Upper lobe of left lung (tissue), 6 donors: ENCODE data around the gene PTGIR. TPM values are rescaled to one million over a fixed set of nuclear protein-coding genes. Genes with fewer than 3 reads are reported as not detected.

Source experiments
- ATAC-seq, 2 donors: fragments of 200-7000 bp; cut with Tn5 transposase; one replicate each; pipeline ENCODE4 v1.9.1; 2022; ENCODE audit warnings: mild to moderate bottlenecking in 2 of 2, moderate library complexity in 2 of 2; ENCODE audit not compliant: low FRiP score in 2 of 2
- DNase-seq, 2 donors: peaks; one replicate each; pipeline ENCODE4 v3.0.0-alpha.2; 2019 to 2020
- H3K27ac ChIP-seq, 4 donors: fragments of 200-600 bp; sonication (generic); one replicate each; pipeline ENCODE4 v1.5.1; 2016 to 2019
- H3K27me3 ChIP-seq, 4 donors: fragments of 200-600 bp; sonication (generic); one replicate each; pipeline ENCODE4 v1.5.1; 2017 to 2019
- H3K36me3 ChIP-seq, 4 donors: fragments of 200-600 bp; sonication (generic); one replicate each; pipeline ENCODE4 v1.5.1; 2016 to 2019
- H3K4me1 ChIP-seq, 4 donors: fragments of 200-600 bp; sonication (generic); one replicate each; pipeline ENCODE4 v1.5.1; 2018 to 2019
- H3K4me3 ChIP-seq, 4 donors: fragments of 200-600 bp; sonication (generic); one replicate each; pipeline ENCODE4 v1.5.1; 2017 to 2019; ENCODE audit warnings: mild to moderate bottlenecking in 2 of 4, moderate library complexity in 1 of 4
- H3K9me3 ChIP-seq, 4 donors: fragments of 200-600 bp; sonication (generic); one replicate each; pipeline ENCODE4 v1.5.1; 2018 to 2019
- EP300 ChIP-seq, 4 donors: sonication (generic); formaldehyde crosslinking; IDR thresholded peaks; one replicate each; pipeline ENCODE4 v1.5.1; 2017; ENCODE audit warnings: antibody characterized with exemption in 4 of 4, control low read depth in 2 of 4
- POLR2A ChIP-seq, 4 donors: fragments of 450-650 bp; IDR thresholded peaks; one replicate each; pipeline ENCODE4 v1.5.1; 2016 to 2017; ENCODE audit warnings: antibody characterized with exemption in 4 of 4, mild to moderate bottlenecking in 2 of 4
- POLR2AphosphoS5 ChIP-seq, 2 donors: sonication (generic); formaldehyde crosslinking; IDR thresholded peaks; one replicate each; pipeline ENCODE4 v1.5.1; 2017; ENCODE audit warnings: antibody characterized with exemption in 2 of 2
- WGBS, 2 donors: methylation state at CpG; one replicate each; pipeline ENCODE4 v1.1.5; 2017 to 2018; 5-methylcytosine and 5-hydroxymethylcytosine counted together
- total RNA-seq, 6 donors: library from RNA; depleted of rRNA in 4 of 6; stranded (reverse); fragments of >200 nt in 4 of 6; gene quantifications; one replicate each; pipeline versions ENCODE4 v1.1.0 to v1.2.1, GENCODE V29; 2016 to 2021
- TF ChIP-seq, protein P1 (sequence below), 6 experiments: fragments of 450-650 bp in 4 of 6; fragments of 200-600 bp in 2 of 6; sonication (generic) in 2 of 6; IDR thresholded peaks; one replicate each; pipeline ENCODE4 v1.5.1; 2016 to 2019; ENCODE audit warnings: antibody characterized with exemption in 6 of 6
- donor health status: DM: no; HTN: no; CAD: no; lungs with moderate emphysema.
- donor health status: DM: no; HTN: yes; CAD: no; lungs with severe emphysema.

The PTGIR gene
- 10 to 100 TPM in 3 of 6 donors, 1 to 10 TPM in 3; 6.4 to 26.0 (median 11.1) TPM for total RNA-seq

- DNase-seq = no peak
- WGBS, 2 donors = 26 to 29% methylated on average over 11 to 13 of the region's 13 CpGs
- TF ChIP-seq POLR2A (IDR thresholded peaks at IDR 0.05) (peak in 1 of 4 donors; percentile 53), POLR2AphosphoS5 (IDR thresholded peaks at IDR 0.05) (peak; percentile 69 to 83), EP300 (IDR thresholded peaks at IDR 0.05) (no peak)
- TF ChIP-seq, protein P1, sequence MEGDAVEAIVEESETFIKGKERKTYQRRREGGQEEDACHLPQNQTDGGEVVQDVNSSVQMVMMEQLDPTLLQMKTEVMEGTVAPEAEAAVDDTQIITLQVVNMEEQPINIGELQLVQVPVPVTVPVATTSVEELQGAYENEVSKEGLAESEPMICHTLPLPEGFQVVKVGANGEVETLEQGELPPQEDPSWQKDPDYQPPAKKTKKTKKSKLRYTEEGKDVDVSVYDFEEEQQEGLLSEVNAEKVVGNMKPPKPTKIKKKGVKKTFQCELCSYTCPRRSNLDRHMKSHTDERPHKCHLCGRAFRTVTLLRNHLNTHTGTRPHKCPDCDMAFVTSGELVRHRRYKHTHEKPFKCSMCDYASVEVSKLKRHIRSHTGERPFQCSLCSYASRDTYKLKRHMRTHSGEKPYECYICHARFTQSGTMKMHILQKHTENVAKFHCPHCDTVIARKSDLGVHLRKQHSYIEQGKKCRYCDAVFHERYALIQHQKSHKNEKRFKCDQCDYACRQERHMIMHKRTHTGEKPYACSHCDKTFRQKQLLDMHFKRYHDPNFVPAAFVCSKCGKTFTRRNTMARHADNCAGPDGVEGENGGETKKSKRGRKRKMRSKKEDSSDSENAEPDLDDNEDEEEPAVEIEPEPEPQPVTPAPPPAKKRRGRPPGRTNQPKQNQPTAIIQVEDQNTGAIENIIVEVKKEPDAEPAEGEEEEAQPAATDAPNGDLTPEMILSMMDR (IDR thresholded peaks at IDR 0.05) = no peak
- H3K4me1 ChIP-seq = peaks cover 27 to 30% (median 29%) of the 10 kb centered on the region in 4 donors
- no peaks in the 10 kb centered on the region for H3K9me3 ChIP-seq
- H3K4me3 ChIP-seq = peak within 1 kb of the TSS; percentile 8 to 47 (median 32)
- H3K36me3 ChIP-seq = no peaks in the 10 kb centered on the region
- peak within 1 kb of the TSS; percentile 63 to 88 (median 80) for H3K27ac ChIP-seq
- no peaks in the 10 kb centered on the region for H3K27me3 ChIP-seq
- ATAC-seq = peak; percentile 62 to 84
These were observed at the start of gene PTGIR for GRCh38 chr19:46624958-46625661. Gene PTGIR, minus strand, starts transcription at chr19:46625089. Its CDS starts 864 bp downstream, at chr19:46624225.

DNA sequence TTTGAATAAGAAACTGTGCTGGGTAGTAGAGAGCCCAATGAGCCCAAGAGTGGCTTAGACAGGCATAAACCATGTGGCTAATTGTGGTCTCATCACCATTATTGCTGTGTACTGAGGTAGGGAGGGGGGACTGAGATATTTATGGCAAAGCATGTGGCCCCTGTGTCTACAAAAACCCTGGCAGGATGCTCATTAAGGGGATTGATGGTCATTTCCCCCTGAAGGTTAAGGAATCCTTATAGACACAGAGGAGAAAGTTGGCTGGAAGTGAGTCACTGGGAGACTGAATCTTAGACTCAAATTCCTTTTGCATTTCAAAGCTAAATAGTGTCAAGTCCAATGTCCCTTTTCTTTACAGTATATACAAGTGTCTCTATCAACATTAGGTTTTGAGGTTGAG lies 45.9 kb upstream of the PTGIR start:
- Histone ChIP-seq H3K36me3 (peaks cover 0 to 35% (median 26%) of the 10 kb centered on the region in 4 donors), H3K4me3 (no peak overlapping the region), H3K27me3 (no peaks in the 10 kb centered on the region), H3K4me1 (no peaks in the 10 kb centered on the region), H3K9me3 (no peaks in the 10 kb centered on the region), H3K27ac (no peak overlapping the region)
- TF ChIP-seq POLR2A (IDR thresholded peaks at IDR 0.05) (no peak), EP300 (IDR thresholded peaks at IDR 0.05) (no peak), POLR2AphosphoS5 (IDR thresholded peaks at IDR 0.05) (no peak)
- TF ChIP-seq, protein P1 (IDR thresholded peaks at IDR 0.05) = no peak
- no peak for DNase-seq
- ATAC-seq = no peak

DNA sequence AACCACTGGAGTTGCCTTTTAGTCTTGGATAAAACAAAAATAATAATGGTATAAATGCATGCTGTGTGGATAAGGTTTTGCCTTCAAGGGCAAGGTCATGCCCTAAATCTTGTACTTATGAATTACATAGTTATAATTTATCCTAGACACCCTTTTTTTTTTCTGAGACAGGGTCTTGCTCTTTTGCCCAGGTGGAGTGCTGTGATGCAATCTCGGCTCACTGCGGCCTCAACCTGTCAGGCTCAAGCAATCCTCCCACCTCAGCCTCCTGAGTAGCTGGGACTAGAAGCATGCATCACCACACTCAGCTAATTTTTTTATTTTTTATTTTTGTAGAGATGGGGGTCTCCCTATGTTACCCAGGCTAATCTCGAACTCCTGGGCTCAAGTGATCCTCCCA lies 43.8 kb upstream of the PTGIR start:
- no peak overlapping the region for H3K4me3 ChIP-seq
- peaks cover 0 to 14% (median 7%) of the 10 kb centered on the region in 4 donors for H3K36me3 ChIP-seq
- H3K27ac ChIP-seq = no peak overlapping the region
- no peaks in the 10 kb centered on the region for H3K27me3 ChIP-seq
- no peak for DNase-seq
- 89 to 95% methylated on average over 3 of the region's 3 CpGs for WGBS, 2 donors
- H3K9me3 ChIP-seq = no peaks in the 10 kb centered on the region
- TF ChIP-seq POLR2AphosphoS5 (IDR thresholded peaks at IDR 0.05) = no peak
- no peak for TF ChIP-seq POLR2A (IDR thresholded peaks at IDR 0.05)
- TF ChIP-seq, protein P1 (IDR thresholded peaks at IDR 0.05) = no peak
- TF ChIP-seq EP300 (IDR thresholded peaks at IDR 0.05) = no peak
- no peak for ATAC-seq
- H3K4me1 ChIP-seq = no peaks in the 10 kb centered on the region

DNA sequence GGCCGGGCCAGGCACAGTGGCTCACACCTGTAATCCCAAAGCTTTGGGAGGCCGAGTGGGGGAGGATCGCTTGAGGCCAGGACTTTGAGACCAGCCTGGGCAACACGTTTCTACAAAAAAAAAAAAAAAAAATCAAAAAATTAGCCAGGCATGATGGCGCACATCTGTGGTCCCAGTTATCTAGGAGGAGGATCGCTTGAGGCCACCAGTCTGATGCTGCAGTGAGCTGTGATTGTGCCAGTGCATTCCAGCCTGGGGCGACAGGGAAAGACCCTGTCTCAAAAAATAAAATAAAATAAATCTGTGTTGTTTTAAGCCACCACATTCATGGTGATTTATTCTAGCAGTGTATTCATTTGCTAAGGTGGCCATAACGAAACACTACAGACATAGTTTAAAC lies 40.2 kb upstream of the PTGIR start:
- 88% methylated on average over 8 of the region's 8 CpGs for WGBS, 2 donors
- no peak for ATAC-seq
- TF ChIP-seq POLR2AphosphoS5 (IDR thresholded peaks at IDR 0.05) (no peak), EP300 (IDR thresholded peaks at IDR 0.05) (no peak), POLR2A (IDR thresholded peaks at IDR 0.05) (no peak)
- TF ChIP-seq, protein P1 (IDR thresholded peaks at IDR 0.05) = no peak

More for the DNA sequence above, 40.2 kb upstream of the PTGIR start:
- Histone ChIP-seq H3K27ac (no peak overlapping the region), H3K4me3 (no peak overlapping the region), H3K27me3 (peaks cover 0 to 6% (median 4%) of the 10 kb centered on the region in 4 donors), H3K4me1 (peaks cover 12 to 19% (median 14%) of the 10 kb centered on the region in 4 donors), H3K9me3 (no peaks in the 10 kb centered on the region), H3K36me3 (no peaks in the 10 kb centered on the region)
- DNase-seq = no peak
